Stomach (tissue), 4 donors: Measurements from ENCODE around the gene GLG1.

Experiments
- CTCF ChIP-seq, 7 experiments: fragments of 450-650 bp in 4 of 7; fragments of 200-600 bp in 3 of 7; sonication (generic) in 3 of 7; IDR thresholded peaks; one replicate each; pipeline ENCODE4 v1.5.1; 2016 to 2019; ENCODE audit warnings: antibody characterized with exemption in 7 of 7, control low read depth in 2 of 7, mild to moderate bottlenecking in 1 of 7
- POLR2AphosphoS5 ChIP-seq, 3 donors: sonication (generic); formaldehyde crosslinking; IDR thresholded peaks; one replicate each; pipeline ENCODE4 v1.6.1; 2016; ENCODE audit warnings: antibody characterized with exemption in 3 of 3

- TF ChIP-seq CTCF (IDR thresholded peaks at IDR 0.05) (no peak), POLR2AphosphoS5 (IDR thresholded peaks at IDR 0.05) (no peak)
Observed at GRCh38 chr16:74465281-74465680, 141.6 kb downstream of the GLG1 start.
